Suppressor macrophage treated with lipopolysaccharide for 1 hour (primary cell): ENCODE data around the gene HOXB6.

ENCODE experiments used
- DNase-seq, 3 donors: peaks; one replicate each; pipeline ENCODE4 v3.0.0-alpha.2; 2020 to 2022

HOXB6 gene

GRCh38 chr17:48621410-48622392 lies 16.9 kb upstream of the HOXB6 start:
- no peak for DNase-seq

- DNase-seq = no peak
Measured at GRCh38 chr17:48620461-48621139, 15.8 kb upstream of the HOXB6 start.

GRCh38 chr17:48619826-48620449 lies 15.2 kb upstream of the HOXB6 start:
- no peak for DNase-seq

- DNase-seq = peak; percentile 83 to 90 (median 89)
Measured at GRCh38 chr17:48618256-48618896, 13.6 kb upstream of the HOXB6 start.

- no peak for DNase-seq
Measured at GRCh38 chr17:48617471-48618255, 12.9 kb upstream of the HOXB6 start.

GRCh38 chr17:48616717-48617470 lies 12.1 kb upstream of the HOXB6 start:
- DNase-seq = no peak

GRCh38 chr17:48615963-48616716 lies 11.4 kb upstream of the HOXB6 start:
- DNase-seq = no peak

GRCh38 chr17:48615047-48615962 lies 10.5 kb upstream of the HOXB6 start, which contains the start of gene HOXB8:
TSS of gene HOXB8 (minus strand) at chr17:48615292. CDS start at chr17:48614704, 588 bp downstream.
- DNase-seq = no peak

- no peak for DNase-seq
Measured at GRCh38 chr17:48613862-48614694, 9.3 kb upstream of the HOXB6 start.

- DNase-seq = peak; percentile 39 to 67 (median 48)
Measured at GRCh38 chr17:48612854-48613691, 8.3 kb upstream of the HOXB6 start.

- no peak for DNase-seq
Measured at GRCh38 chr17:48612456-48612853, 7.7 kb upstream of the HOXB6 start.

- no peak for DNase-seq
Measured at GRCh38 chr17:48611681-48612455, 7.1 kb upstream of the HOXB6 start.

- DNase-seq = peak in 2 of 3 donors; percentile 46 to 55
Measured at GRCh38 chr17:48611213-48611612, 6.4 kb upstream of the HOXB6 start.

GRCh38 chr17:48610282-48611211 lies 5.8 kb upstream of the HOXB6 start, which contains the start of gene HOXB7:
TSS of gene HOXB7 (minus strand) at chr17:48611017. CDS start at chr17:48610918, 99 bp downstream.
- DNase-seq = peak; percentile 28 to 70 (median 52)

- DNase-seq = no peak
Measured at GRCh38 chr17:48609759-48610281, 5.0 kb upstream of the HOXB6 start.
